Ishikawa (cell line): ENCODE data around the gene LSM3.

ENCODE experiments used
- CEBPB ChIP-seq: IDR thresholded peaks from 2 replicates; pipeline ENCODE4 v1.6.1; 2012
- CREB1 ChIP-seq: IDR thresholded peaks from 2 replicates; pipeline ENCODE4 v1.6.1; 2012; ENCODE audit warnings: low read depth
- EGR1 ChIP-seq: IDR thresholded peaks from 2 replicates; pipeline ENCODE4 v1.6.1; 2012
- EP300 ChIP-seq: IDR thresholded peaks from 2 replicates; pipeline ENCODE4 v1.6.1; 2012; ENCODE audit warnings: borderline replicate concordance
- FOXM1 ChIP-seq: IDR thresholded peaks from 2 replicates; pipeline ENCODE4 v1.6.1; 2012; ENCODE audit warnings: low read depth, borderline replicate concordance
- NFIC ChIP-seq: IDR thresholded peaks from 2 replicates; pipeline ENCODE4 v1.6.1; 2012
- RAD21 ChIP-seq: IDR thresholded peaks from 2 replicates; pipeline ENCODE4 v1.6.1; 2012; ENCODE audit warnings: low read depth
- TAF1 ChIP-seq: IDR thresholded peaks from 2 replicates; pipeline ENCODE4 v1.6.1; 2012; ENCODE audit warnings: low read depth, mild to moderate bottlenecking
- YY1 ChIP-seq: IDR thresholded peaks from 2 replicates; pipeline ENCODE4 v1.6.1; 2012; ENCODE audit warnings: low read depth
- ZBTB7A ChIP-seq: IDR thresholded peaks from 2 replicates; pipeline ENCODE4 v1.6.1; 2012; ENCODE audit warnings: low read depth
- TF ChIP-seq, protein P1 (sequence below): IDR thresholded peaks from 2 replicates; pipeline ENCODE4 v1.6.1; 2012; ENCODE audit warnings: low read depth, mild to moderate bottlenecking
- TF ChIP-seq, protein P2 (sequence below): IDR thresholded peaks from 2 replicates; pipeline ENCODE4 v1.6.1; 2012
- TF ChIP-seq, protein P3 (sequence below): IDR thresholded peaks from 2 replicates; pipeline ENCODE4 v1.6.1; 2012

DNA sequence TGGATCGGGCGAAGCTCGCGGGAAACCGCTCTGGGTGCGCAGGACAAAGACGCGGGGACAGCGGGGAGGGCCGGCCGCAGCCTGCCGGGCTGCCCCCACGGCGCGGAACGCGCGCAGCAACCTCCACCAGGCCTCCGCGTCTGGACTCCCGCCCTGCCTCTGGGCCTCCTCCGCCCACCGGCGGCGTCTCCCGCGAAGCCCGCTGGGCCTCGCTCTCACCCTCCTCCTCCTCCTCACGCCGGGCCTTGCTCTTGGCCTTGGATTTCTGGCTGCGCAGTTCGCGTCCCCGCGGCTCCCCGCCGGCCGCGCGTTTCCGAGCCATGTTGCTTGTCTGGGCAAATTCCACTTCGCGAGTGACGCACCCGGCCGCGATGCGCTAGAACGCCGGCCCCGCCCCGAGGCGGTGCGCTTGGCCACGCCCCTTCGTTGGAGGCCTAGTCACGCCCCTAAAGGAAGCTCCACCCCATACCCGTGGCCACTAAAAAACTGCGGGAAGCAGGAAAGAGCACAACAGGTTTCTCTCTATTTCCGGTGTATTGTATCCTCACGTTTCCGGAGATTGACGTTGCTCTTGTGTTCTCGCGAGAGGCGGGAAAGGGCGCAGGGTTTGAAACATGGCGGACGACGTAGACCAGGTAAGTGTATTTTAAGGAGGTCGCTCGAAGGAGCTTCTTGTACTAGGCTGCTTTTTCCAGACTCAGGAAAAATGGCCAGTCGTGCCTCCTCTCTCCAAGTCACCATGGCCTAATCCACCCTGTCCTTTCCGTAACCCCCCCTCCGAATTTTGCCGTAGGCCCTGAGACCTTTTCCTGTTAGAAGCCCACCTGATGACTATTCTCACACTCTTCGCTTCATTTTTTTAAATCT lies at the start of gene LSM3, which contains the start of gene XPC:
- TF ChIP-seq RAD21 (no peak), EP300 (peak; percentile 50; the same call in 1 of the 2 replicates), YY1 (peak; percentile 92), NFIC (0 out of 2 replicates have a peak, but pooled peaks have one; percentile 9), CREB1 (peak; percentile 78), EGR1 (peak; percentile 37), TAF1 (peak; percentile 93), FOXM1 (no peak), ZBTB7A (no peak), CEBPB (no peak)
- TF ChIP-seq, protein P1, sequence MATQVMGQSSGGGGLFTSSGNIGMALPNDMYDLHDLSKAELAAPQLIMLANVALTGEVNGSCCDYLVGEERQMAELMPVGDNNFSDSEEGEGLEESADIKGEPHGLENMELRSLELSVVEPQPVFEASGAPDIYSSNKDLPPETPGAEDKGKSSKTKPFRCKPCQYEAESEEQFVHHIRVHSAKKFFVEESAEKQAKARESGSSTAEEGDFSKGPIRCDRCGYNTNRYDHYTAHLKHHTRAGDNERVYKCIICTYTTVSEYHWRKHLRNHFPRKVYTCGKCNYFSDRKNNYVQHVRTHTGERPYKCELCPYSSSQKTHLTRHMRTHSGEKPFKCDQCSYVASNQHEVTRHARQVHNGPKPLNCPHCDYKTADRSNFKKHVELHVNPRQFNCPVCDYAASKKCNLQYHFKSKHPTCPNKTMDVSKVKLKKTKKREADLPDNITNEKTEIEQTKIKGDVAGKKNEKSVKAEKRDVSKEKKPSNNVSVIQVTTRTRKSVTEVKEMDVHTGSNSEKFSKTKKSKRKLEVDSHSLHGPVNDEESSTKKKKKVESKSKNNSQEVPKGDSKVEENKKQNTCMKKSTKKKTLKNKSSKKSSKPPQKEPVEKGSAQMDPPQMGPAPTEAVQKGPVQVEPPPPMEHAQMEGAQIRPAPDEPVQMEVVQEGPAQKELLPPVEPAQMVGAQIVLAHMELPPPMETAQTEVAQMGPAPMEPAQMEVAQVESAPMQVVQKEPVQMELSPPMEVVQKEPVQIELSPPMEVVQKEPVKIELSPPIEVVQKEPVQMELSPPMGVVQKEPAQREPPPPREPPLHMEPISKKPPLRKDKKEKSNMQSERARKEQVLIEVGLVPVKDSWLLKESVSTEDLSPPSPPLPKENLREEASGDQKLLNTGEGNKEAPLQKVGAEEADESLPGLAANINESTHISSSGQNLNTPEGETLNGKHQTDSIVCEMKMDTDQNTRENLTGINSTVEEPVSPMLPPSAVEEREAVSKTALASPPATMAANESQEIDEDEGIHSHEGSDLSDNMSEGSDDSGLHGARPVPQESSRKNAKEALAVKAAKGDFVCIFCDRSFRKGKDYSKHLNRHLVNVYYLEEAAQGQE = 0 out of 2 replicates have a peak, but pooled peaks have one; percentile 24
- TF ChIP-seq, protein P2, sequence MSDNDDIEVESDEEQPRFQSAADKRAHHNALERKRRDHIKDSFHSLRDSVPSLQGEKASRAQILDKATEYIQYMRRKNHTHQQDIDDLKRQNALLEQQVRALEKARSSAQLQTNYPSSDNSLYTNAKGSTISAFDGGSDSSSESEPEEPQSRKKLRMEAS = peak; percentile 25; the same call in 1 of the 2 replicates
- TF ChIP-seq, protein P3, sequence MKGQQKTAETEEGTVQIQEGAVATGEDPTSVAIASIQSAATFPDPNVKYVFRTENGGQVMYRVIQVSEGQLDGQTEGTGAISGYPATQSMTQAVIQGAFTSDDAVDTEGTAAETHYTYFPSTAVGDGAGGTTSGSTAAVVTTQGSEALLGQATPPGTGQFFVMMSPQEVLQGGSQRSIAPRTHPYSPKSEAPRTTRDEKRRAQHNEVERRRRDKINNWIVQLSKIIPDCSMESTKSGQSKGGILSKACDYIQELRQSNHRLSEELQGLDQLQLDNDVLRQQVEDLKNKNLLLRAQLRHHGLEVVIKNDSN = peak; percentile 18; the same call in 1 of the 2 replicates
